GM12891 (cell line): ENCODE data around the gene NGEF.

Experiments used
- PAX5 ChIP-seq: IDR thresholded peaks from 2 replicates; pipeline ENCODE4 v1.6.1; 2011; ENCODE audit warnings: low read length, moderate library complexity, mild to moderate bottlenecking; ENCODE audit not compliant: insufficient read depth, severe bottlenecking
- POLR2A ChIP-seq: IDR thresholded peaks from 2 replicates; pipeline ENCODE4 v1.6.1; 2011; ENCODE audit warnings: low read depth, low read length, control low read depth
- POLR2AphosphoS5 ChIP-seq: IDR thresholded peaks from 2 replicates; pipeline ENCODE4 v1.6.1; 2011; ENCODE audit warnings: low read depth, low read length, control low read depth
- POU2F2 ChIP-seq: IDR thresholded peaks from 2 replicates; pipeline ENCODE4 v1.6.1; 2011; ENCODE audit warnings: low read depth, mild to moderate bottlenecking, control low read depth, low read length, moderate library complexity
- SPI1 ChIP-seq: IDR thresholded peaks from 2 replicates; pipeline ENCODE4 v1.6.1; 2011; ENCODE audit warnings: low read depth, low read length, control low read depth
- TAF1 ChIP-seq: IDR thresholded peaks from 2 replicates; pipeline ENCODE4 v1.6.1; 2011; ENCODE audit warnings: low read depth, low read length, control low read depth

GRCh38 chr2:233000886-233001750, 11.9 kb downstream of the NGEF start:
- TF ChIP-seq POLR2AphosphoS5 (no peak), POLR2A (no peak), POU2F2 (no peak), TAF1 (no peak), SPI1 (no peak), PAX5 (no peak)
